ELF-1 (cell line): Measurements from ENCODE around the gene FMN1.
A peak's percentile ranks its signal among the peaks of the same experiment; 100 is the strongest.

ENCODE experiments used
- DNase-seq: peaks from one replicate; pipeline ENCODE4 v3.0.0-alpha.2; 2016; ENCODE audit warnings: low read depth, low spot score

FMN1 gene

GRCh38 chr15:33124279-33124678 lies 70.2 kb downstream of the FMN1 start:
- DNase-seq, result no peak

- DNase-seq, result no peak
Observed at GRCh38 chr15:33119865-33120264, 74.6 kb downstream of the FMN1 start.

GRCh38 chr15:33119273-33119672 lies 75.2 kb downstream of the FMN1 start:
- no peak for DNase-seq

GRCh38 chr15:33116198-33116597 lies 78.3 kb downstream of the FMN1 start:
- no peak for DNase-seq

GRCh38 chr15:33115191-33115861 lies 79.2 kb downstream of the FMN1 start:
- no peak for DNase-seq

- no peak for DNase-seq
Observed at GRCh38 chr15:33114374-33114717, 80.2 kb downstream of the FMN1 start.

- peak; percentile 68 for DNase-seq
Observed at GRCh38 chr15:33113666-33114373, 80.7 kb downstream of the FMN1 start.

GRCh38 chr15:33112541-33113105 lies 81.9 kb downstream of the FMN1 start:
- peak; percentile 25 for DNase-seq

GRCh38 chr15:33111041-33111451 lies 83.5 kb downstream of the FMN1 start:
- DNase-seq, result no peak

GRCh38 chr15:33109345-33109744 lies 85.2 kb downstream of the FMN1 start:
- DNase-seq, result no peak

GRCh38 chr15:33108518-33108917 lies 86.0 kb downstream of the FMN1 start:
- no peak for DNase-seq

GRCh38 chr15:33107950-33108349 lies 86.6 kb downstream of the FMN1 start:
- no peak for DNase-seq

- no peak for DNase-seq
Observed at GRCh38 chr15:33104212-33104611, 90.3 kb downstream of the FMN1 start.

- DNase-seq, result no peak
Observed at GRCh38 chr15:33101036-33101435, 93.5 kb downstream of the FMN1 start.

GRCh38 chr15:33100314-33100713 lies 94.2 kb downstream of the FMN1 start:
- DNase-seq, result no peak

GRCh38 chr15:33099739-33100138 lies 94.8 kb downstream of the FMN1 start:
- no peak for DNase-seq

GRCh38 chr15:33099213-33099612 lies 95.3 kb downstream of the FMN1 start:
- no peak for DNase-seq

- no peak for DNase-seq
Observed at GRCh38 chr15:33098094-33099058, 96.1 kb downstream of the FMN1 start.

GRCh38 chr15:33096134-33096533 lies 98.4 kb downstream of the FMN1 start:
- no peak for DNase-seq

- DNase-seq, result no peak
Observed at GRCh38 chr15:33095641-33096040, 98.9 kb downstream of the FMN1 start.

- no peak for DNase-seq
Observed at GRCh38 chr15:33094336-33094735, 100.2 kb downstream of the FMN1 start.

GRCh38 chr15:33093222-33093621 lies 101.3 kb downstream of the FMN1 start:
- no peak for DNase-seq
